Adrenal gland (tissue), 12 donors: ENCODE results near the gene LHPP. TPM values are rescaled to one million over a fixed set of nuclear protein-coding genes. Genes with fewer than 3 reads are reported as not detected.

Experiments used
- DNase-seq, 7 donors: peaks; one replicate each; pipeline ENCODE4 v3.0.0-alpha.2; 2019 to 2020
- H3K27ac ChIP-seq, 5 donors: fragments of 200-600 bp; sonication (generic) in 4 of 5; 1 replicate in 3 of 5; 2 replicates in 2 of 5; pipeline versions ENCODE4 v1.5.1 to v1.8.0; 2016 to 2020; ENCODE audit warnings: mild to moderate bottlenecking in 1 of 5
- H3K27me3 ChIP-seq: fragments of 200-600 bp; 2 replicates; pipeline ENCODE4 v1.8.0; 2021
- H3K36me3 ChIP-seq, 2 donors: fragments of 200-600 bp; replicated peaks in 1 of 2; 1 replicate in 1 of 2; 2 replicates in 1 of 2; pipeline versions ENCODE4 v1.5.1 to v1.8.0; 2018 to 2022
- H3K4me1 ChIP-seq, 2 donors: fragments of 200-600 bp; replicated peaks in 1 of 2; 1 replicate in 1 of 2; 2 replicates in 1 of 2; pipeline versions ENCODE4 v1.5.1 to v1.8.0; 2018 to 2021
- H3K4me3 ChIP-seq, 4 donors: fragments of 200-600 bp; sonication (generic) in 3 of 4; one replicate each; pipeline ENCODE4 v1.5.1; 2016 to 2018
- H3K9me3 ChIP-seq, 3 donors: fragments of 200-600 bp; sonication (generic) in 1 of 3; replicated peaks in 1 of 3; 1 replicate in 2 of 3; 2 replicates in 1 of 3; pipeline versions ENCODE4 v1.5.1 to v1.8.0; 2016 to 2021
- POLR2A ChIP-seq, 2 donors: fragments of 450-650 bp; IDR thresholded peaks; one replicate each; pipeline ENCODE4 v1.6.1; 2017; ENCODE audit warnings: antibody characterized with exemption in 2 of 2, mild to moderate bottlenecking in 2 of 2, moderate library complexity in 1 of 2
- WGBS, 4 donors: extraction: QIAGEN DNeasy Blood & Tissue Kit in 2 of 4; methylation state at CpG; one replicate each; pipeline versions ENCODE4 v1.1.5 to v1.1.7; 2013 to 2017; 5-methylcytosine and 5-hydroxymethylcytosine counted together
- intact Hi-C, 2 donors: fragments of 100-400 bp; cut with DNase I; formaldehyde crosslinking; loops; one replicate each; pipeline versions ENCODE4 v1.14.1 to v1.15.0; 2022 to 2023
- polyA plus RNA-seq, 3 donors: library from polyadenylated mRNA; stranded (reverse); fragments of 200-250 nt in 2 of 3; fragments of 350-450 nt in 1 of 3; fragmentation: Illumina TruSeq in 1 of 3; extraction: RNeasy Lipid Tissue Mini Kit (QIAGEN cat#74804) in 1 of 3; gene quantifications; one replicate each; pipeline ENCODE4 v1.2.3, GENCODE V29; 2013 to 2014
- total RNA-seq, 9 donors: library from RNA; depleted of rRNA in 4 of 9; stranded (reverse); fragments of >200 nt in 4 of 9; fragments of 120-200 nt in 1 of 9; fragmentation: NEBNext Ultra II Directional in 1 of 9; extraction: Animal tissue kit (Norgen Biotek cat#: 25700) in 1 of 9; gene quantifications; one replicate each; pipeline versions ENCODE4 v1.1.0 to v1.2.4, GENCODE V29; 2013 to 2023
- TF ChIP-seq, protein P1 (sequence below), 6 experiments: fragments of 450-650 bp in 4 of 6; fragments of 200-600 bp in 2 of 6; sonication (generic) in 1 of 6; IDR thresholded peaks; 1 replicate in 5 of 6; 2 replicates in 1 of 6; pipeline versions ENCODE4 v1.5.1 to v1.8.0; 2016 to 2021; ENCODE audit warnings: antibody characterized with exemption in 6 of 6, mild to moderate bottlenecking in 2 of 6, moderate library complexity in 1 of 6
- donor health status: healthy with polysubstance abuse.
- donor health status: Bipolar disorder and iron deficiency.
- donor health status: DM: yes; HTN: yes; CAD: no.
- donor health status: DM: no; HTN: no; CAD: no.
- donor health status: DM: no; HTN: no; CAD: no.
- donor health status: DM: yes; HTN: yes; CAD: no.

The LHPP gene
- total and polyA plus RNA-seq, 12 donors, result 10.5 to 70.1 (median 43.4) TPM

DNA sequence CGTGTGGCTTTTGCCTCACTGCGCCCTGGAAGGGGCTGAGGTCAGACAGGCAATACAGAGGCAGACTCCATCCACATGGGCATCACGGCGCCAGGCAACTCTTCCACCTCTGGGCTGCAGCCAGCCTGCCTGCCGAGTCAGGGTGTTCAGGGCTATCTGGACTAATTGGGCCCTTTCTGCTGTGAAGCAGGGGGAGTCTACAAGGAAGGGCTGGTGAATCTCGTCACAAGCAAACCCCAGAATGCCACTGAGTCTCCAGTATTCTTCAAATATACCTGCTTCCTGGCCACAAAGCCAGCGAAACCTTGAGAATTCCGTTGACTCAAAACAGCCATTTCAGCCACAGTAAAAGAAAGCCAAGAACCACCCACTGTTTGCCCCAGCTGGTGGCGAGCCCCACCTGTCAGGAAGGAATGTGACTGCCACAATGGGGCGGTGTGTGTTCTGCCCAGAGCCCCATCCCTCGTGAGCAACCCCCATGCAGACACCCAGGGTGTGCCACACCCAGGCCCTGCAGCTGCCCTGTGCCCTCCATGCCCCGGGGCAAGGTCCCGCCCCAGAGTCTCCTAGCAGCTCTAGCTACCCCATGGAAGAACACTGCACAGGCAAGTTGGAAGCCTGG is 165.2 kb downstream of the LHPP start:
- no peak overlapping the region for H3K4me3 ChIP-seq
- TF ChIP-seq, protein P1, sequence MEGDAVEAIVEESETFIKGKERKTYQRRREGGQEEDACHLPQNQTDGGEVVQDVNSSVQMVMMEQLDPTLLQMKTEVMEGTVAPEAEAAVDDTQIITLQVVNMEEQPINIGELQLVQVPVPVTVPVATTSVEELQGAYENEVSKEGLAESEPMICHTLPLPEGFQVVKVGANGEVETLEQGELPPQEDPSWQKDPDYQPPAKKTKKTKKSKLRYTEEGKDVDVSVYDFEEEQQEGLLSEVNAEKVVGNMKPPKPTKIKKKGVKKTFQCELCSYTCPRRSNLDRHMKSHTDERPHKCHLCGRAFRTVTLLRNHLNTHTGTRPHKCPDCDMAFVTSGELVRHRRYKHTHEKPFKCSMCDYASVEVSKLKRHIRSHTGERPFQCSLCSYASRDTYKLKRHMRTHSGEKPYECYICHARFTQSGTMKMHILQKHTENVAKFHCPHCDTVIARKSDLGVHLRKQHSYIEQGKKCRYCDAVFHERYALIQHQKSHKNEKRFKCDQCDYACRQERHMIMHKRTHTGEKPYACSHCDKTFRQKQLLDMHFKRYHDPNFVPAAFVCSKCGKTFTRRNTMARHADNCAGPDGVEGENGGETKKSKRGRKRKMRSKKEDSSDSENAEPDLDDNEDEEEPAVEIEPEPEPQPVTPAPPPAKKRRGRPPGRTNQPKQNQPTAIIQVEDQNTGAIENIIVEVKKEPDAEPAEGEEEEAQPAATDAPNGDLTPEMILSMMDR (IDR thresholded peaks at IDR 0.05), result no peak
- no peak for TF ChIP-seq POLR2A (IDR thresholded peaks at IDR 0.05)
- no peak for DNase-seq
- intact Hi-C loops, result loop anchor here (5.0 to 10.0 kb wide), 2 partner anchors 92 to 110 kb away; no protein-coding TSS in a partner anchor
- H3K27ac ChIP-seq, result peak overlapping the region in 3 of 5 donors; percentile 13 to 70 (median 46)
- peaks cover 0 to 21% of the 10 kb centered on the region in 2 donors for H3K36me3 ChIP-seq
- no peaks in the 10 kb centered on the region for H3K27me3 ChIP-seq
- 63 to 74% (median 66%) methylated on average over 10 to 13 of the region's 13 CpGs for WGBS, 4 donors
- peaks cover 14 to 56% of the 10 kb centered on the region in 2 donors for H3K4me1 ChIP-seq
- H3K9me3 ChIP-seq, result no peaks in the 10 kb centered on the region

GRCh38 chr10:124627866-124628675 is 166.4 kb downstream of the LHPP start:
- Histone ChIP-seq H3K27me3 (no peaks in the 10 kb centered on the region), H3K4me3 (no peak overlapping the region), H3K36me3 (peaks cover 0 to 9% of the 10 kb centered on the region in 2 donors), H3K9me3 (no peaks in the 10 kb centered on the region), H3K4me1 (peaks cover 14 to 55% of the 10 kb centered on the region in 2 donors), H3K27ac (peak overlapping the region in 2 of 5 donors; percentile 46 to 70)
- DNase-seq, result peak in 2 of 7 donors; percentile 53 to 58
- intact Hi-C loops, result loop anchor here (5.0 to 10.0 kb wide), 2 partner anchors 93 to 109 kb away; no protein-coding TSS in a partner anchor
- 60 to 69% (median 65%) methylated on average over 10 to 12 of the region's 12 CpGs for WGBS, 4 donors
- TF ChIP-seq POLR2A (IDR thresholded peaks at IDR 0.05), result no peak
- TF ChIP-seq, protein P1 (IDR thresholded peaks at IDR 0.05), result peak in 1 of 6 experiments; percentile 4

GRCh38 chr10:124628676-124629021 is 167.0 kb downstream of the LHPP start:
- Histone ChIP-seq H3K27me3 (no peaks in the 10 kb centered on the region), H3K9me3 (no peaks in the 10 kb centered on the region), H3K36me3 (peaks cover 0 to 6% of the 10 kb centered on the region in 2 donors), H3K27ac (peak overlapping the region in 2 of 5 donors; percentile 46 to 70), H3K4me3 (no peak overlapping the region), H3K4me1 (peaks cover 14 to 55% of the 10 kb centered on the region in 2 donors)
- 80 to 97% (median 90%) methylated on average over 5 to 9 of the region's 9 CpGs for WGBS, 4 donors
- TF ChIP-seq, protein P1 (IDR thresholded peaks at IDR 0.05), result no peak
- TF ChIP-seq POLR2A (IDR thresholded peaks at IDR 0.05), result no peak
- DNase-seq, result no peak
- intact Hi-C loops, result loop anchor here (5.0 to 10.0 kb wide), 2 partner anchors 94 to 109 kb away; no protein-coding TSS in a partner anchor

- no peak for DNase-seq
- TF ChIP-seq, protein P1 (IDR thresholded peaks at IDR 0.05), result no peak
- no peak for TF ChIP-seq POLR2A (IDR thresholded peaks at IDR 0.05)
- Histone ChIP-seq H3K27me3 (no peaks in the 10 kb centered on the region), H3K27ac (peak overlapping the region in 2 of 5 donors; percentile 21 to 74), H3K36me3 (peaks cover 0 to under 1% of the 10 kb centered on the region in 2 donors), H3K9me3 (no peaks in the 10 kb centered on the region), H3K4me3 (no peak overlapping the region), H3K4me1 (peaks cover 14 to 55% of the 10 kb centered on the region in 2 donors)
- intact Hi-C loops, result loop anchor here (5.0 to 10.0 kb wide), 2 partner anchors 95 to 108 kb away; no protein-coding TSS in a partner anchor
- WGBS, 4 donors, result 74 to 86% (median 81%) methylated on average over 6 of the region's 6 CpGs
Measured at GRCh38 chr10:124629415-124629814, 167.8 kb downstream of the LHPP start.
